ENCODE data around the gene IGSF21.
"Not testable (repeated sequence)": the region's sequence is repeated elsewhere in the genome, so short reads cannot be mapped to it uniquely, and the experiment has no call there.

IGSF21 gene

DNA sequence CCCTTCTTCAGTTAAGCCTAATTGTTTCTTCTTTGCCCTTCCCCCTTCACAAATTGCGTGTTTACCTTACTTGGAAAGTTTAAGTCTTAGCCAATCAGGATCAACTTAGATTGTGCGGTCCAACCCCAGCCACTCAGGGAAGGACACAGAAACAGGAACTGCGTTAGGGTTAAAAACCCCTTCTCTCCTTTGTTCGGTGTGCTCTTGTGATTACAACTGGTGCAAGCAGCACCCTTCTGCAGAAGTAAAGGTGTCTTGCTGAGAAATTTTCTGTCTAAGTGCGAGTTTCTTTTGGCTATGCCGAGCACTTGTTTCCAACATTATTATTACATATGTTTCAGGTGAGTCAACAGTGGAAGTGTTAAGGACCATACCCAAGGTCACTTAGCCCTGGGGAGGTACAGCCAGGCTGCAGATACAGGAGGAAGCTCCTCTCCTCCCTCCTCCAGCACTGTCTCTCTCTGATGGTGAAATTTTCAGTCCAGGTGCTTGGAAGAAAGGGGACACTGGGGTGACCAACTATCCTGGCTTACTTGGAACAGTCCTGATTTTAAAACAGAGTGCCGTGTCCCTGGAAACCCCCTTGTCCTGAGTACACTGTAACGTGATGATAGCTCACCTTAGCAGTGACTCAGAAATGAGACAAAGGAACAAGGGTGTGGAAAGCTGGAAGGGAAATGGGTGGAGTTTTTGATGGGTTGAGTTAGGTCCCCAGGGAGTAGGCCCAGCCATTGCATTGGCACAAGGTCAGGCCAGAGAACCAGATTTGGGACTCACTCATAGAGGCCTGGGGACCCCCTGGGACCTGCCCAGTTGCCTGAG, 304.4 kb downstream of the IGSF21 start:
- no peak for DNase-seq

DNA sequence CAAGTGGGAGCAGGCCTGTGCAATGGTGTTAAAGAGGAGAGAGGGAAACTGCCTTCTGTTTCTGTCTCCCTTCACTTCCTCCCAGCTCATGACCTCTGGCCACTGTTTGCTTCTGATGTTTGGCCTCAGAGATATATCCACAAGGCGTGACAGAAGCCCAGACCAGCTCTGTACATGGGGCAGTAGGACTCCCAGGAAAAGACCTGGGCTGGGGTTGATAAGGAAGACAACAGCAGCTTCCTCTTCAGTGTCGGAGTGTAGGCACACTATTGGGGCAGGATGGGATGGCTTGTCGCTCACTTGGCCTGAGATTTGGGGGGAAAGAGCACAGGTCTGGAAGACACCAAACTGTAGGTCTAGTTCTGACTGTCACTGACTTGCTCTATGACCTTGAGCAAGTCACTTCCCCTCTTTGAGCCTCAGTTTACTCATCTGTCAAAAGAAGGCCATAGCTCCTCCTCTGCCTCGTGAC, 305.3 kb downstream of the IGSF21 start:
- DNase-seq: no peak

DNA sequence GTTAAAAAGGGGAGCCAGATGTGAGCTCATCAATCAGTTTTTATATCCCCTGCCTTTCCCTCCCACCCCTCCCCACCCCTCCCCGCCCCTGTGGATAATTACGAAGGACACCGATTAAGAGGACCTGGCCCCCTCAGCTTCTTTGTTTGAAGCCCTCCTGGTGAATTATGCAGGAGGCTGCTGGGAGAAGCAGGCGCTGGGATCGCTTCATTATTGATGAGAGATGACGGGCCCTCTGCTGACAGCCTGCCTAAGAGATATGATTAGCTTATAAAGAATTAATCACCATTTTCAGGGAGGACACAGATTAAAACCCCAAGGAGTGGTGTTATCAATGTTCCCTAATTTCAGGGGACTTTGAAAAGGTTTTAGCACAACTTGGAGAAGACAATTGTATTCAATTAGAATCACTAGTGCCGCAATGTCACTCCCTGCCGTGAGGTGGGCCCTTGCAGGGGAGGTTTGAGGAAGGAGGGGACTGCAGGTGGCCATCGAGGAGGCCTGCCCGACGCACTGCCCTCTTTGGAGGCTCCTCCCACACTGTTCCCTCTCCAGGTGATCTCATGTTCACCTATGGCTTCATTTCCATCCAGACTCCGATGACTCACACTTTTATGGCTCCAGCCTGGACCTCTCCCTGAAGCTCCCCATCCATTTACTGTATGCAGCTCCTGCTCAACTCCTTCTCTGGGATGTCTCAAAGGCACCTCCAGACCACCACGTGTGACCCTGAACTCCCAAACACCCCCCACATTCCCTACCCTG, 306.1 kb downstream of the IGSF21 start:
- no peak for DNase-seq

DNA sequence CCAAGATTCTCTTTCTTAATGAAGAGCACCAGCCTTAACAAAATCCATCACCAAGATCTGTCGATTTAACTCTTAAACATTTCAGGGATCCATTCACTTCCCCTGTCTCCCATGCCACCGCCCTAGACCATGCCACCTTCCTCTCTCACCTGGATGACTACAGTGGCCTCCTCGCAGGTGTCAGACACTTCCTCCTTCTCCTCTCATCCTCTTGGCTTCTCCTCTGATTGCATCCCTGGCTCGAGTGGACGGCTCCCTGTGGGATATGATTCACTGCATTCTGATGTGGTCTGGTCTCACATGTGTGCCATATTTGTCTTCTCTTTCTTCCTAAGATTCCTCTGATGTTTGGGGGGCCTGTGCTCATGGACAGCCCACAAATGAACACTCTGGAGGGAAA, 306.7 kb downstream of the IGSF21 start:
- DNase-seq: no peak

DNA sequence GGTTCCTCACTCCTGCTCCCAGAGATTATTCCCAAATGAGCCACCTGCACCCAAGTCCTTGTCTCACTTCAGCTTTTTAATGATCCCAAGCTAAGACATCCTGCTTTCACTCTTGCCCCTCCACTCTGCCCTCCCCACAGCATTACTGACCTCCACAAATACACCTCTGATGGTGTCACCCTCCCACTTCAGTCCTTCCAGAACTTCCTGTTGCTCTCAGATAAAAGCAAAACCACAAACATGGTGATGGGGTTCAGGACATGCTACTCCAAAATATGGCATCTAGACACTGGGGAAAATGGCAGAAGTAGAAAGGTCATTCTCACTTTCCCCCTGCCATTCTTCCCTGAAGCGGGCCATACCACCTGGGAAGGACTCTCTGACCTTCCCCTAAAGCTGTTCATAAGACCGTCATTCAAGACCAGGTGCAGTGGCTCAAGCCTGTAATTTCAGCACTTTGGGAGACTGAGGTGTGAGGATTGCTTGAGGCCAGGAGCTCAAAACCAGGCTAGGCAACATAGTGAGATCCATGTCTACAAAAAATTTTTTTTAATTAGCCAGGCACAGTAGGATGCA, 307.4 kb downstream of the IGSF21 start:
- DNase-seq: no peak

DNA sequence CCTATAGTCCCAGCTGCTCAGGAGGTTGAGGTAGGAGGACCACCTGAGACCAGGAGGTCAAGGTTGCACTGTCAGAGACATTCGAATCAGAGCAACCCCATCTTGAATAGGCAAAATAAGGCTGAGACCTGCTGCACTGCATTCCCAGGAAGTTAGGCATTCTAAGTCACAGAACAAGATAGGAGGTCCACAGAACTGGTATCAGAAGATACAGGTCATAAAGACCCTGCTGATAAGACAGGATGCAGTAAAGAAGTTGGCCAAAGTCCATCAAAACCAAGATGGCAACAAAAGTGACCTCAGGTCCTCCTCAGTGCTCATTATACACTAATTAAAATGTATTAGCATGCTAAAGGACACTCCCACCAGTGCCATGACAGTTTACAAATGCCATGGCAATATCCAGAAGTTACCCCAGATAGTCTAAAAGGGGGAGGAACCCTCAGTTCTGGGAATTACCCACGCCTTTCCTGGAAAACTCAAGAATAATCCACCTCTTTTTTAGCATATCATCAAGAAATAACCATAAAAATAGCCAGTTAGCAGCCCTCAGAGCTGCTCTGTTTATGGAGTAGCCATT, 307.9 kb downstream of the IGSF21 start:
- no peak for DNase-seq

DNA sequence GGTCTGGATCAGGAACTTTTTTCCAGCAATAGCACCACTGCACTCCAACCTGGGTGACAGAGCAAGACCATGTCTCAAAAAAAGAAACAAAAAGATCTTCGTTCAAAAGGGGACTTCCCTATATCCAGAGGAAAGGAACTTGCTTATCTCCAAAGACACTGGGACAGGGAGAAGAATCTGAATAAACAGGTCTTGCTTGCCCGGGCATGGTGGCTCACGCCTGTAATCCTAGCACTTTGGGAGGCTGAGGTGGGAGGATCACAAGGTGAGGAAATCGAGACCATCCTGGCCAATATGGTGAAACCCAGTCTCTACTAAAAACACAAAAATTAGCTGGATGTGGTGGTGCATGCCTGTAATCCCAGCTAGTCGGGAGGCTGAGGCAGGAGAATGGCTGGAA, 308.5 kb downstream of the IGSF21 start:
- DNase-seq: not testable (repeated sequence)

DNA sequence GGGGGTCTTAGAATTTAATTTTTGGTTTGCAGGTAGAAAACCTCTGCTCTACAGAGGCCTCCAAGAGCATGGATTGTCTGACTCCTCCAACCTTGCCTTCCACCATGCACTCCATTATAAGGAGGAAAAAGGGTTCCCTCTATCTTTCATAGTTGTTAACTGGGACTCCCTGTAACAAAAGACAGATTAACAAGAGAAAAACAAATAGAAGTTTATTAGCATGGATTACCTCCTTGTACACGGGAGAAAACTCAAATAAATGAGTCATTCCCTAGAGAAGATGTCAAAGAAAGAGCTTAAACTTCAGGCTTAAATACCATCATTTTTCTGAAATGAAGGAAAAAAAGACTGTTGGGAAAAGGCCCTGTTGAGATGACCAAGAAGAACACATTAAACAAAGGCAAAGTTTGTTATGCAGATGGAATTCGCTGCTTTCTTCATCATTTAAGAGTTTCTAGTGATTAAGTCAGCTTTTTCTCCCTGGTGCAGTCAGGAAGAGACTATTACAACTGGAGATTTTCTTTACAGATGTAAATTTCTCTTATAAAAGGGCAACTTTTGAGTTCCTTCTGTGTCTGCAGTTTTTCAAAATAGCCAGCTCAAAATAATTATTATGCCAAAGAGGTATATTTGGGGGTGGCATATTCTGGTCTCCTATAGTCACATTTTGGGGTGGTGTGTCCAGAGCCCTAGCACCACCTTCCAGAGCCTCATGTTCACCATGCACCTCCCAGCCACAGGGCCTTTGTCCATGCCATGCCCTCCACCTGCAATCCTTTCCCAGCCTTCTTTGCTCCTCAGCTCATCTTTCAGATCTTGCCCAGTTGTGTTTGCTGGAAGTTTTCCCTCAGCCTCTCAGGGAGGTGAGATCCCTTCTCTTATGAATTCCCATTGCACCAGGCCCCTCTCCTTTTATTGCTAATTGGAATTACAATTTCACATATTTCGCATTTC, 310.0 kb downstream of the IGSF21 start:
- no peak for DNase-seq

DNA sequence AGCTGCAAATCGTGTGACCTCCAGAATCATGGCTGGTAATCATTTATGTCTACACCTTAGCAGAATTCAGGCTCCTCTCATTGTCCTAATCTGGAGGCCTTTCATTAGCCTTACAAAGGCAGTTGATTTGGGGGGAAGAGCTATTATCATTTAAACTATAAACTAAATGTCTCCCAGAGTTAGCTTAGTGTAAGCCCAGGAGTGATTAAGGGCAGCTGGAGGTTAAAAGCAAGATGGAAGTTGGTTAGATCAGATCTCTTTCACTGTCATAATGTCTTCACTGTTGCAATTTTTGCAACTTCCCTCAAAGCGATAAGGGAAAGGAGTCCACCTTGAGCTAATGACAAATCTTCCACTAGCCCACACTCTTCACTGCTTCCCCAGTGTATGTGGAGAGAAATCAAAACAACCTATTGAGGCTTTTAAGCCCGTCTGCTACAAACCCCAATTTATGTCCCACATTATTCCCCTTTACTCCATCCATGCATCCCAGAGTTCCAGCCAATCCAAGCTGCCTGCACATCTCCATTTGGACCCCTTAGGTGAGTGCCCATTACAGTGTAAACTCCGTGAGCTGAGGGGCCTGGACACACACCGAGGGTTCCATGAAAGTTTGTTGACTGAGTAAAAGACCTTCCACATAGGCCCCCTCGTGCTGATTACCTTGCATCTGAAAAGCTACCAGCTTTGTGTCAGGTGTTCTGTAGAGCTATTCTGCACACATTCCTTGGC, 311.7 kb downstream of the IGSF21 start:
- no peak for DNase-seq

DNA sequence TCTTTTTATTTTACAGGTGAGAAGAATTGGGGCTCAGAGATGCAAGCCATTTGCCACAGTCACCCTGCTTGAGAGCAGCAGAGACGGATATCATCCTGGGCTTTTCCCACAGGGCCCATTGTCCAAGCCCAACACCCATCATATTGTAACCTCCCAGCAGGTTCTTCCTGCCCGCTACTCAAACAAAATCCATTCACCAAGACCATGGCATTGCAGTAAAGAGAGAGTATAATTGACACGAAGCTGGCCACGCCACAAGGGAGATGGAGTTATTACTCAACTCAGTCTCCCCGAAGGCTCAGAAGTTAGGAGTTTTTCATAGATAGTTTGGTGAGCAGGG, 312.2 kb downstream of the IGSF21 start:
- DNase-seq: no peak

DNA sequence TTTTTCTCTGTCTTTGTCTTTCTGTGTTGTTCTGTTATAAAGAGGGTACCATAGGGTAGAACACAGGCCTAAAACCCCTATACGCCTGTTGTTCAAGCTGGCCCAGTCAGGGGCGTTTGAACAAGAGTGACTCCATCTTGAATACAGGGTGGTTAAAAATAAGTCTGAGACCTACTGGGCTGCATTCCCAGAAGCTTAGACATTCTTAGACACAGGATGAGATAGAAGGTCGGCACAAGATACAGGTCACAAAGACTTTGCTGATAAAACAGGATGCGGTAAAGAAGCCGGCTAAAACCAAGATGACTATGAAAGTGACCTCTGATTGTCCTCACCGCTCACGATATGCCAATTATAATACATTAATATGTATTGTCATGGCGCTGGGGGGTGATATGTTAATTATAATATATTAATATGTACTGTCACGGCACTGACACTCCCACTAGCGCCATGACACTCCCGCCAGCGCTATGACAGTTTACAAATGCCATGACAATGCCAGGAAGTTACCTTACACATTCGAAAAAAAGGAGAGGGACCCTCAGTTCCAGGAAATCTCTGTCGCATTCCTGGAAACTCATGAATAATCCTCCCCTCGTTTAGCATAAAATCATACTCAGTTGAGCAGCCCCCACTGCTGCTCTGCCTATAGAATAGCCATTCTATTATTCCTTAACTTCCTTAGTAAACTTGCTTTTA, 314.6 kb downstream of the IGSF21 start:
- no peak for DNase-seq

DNA sequence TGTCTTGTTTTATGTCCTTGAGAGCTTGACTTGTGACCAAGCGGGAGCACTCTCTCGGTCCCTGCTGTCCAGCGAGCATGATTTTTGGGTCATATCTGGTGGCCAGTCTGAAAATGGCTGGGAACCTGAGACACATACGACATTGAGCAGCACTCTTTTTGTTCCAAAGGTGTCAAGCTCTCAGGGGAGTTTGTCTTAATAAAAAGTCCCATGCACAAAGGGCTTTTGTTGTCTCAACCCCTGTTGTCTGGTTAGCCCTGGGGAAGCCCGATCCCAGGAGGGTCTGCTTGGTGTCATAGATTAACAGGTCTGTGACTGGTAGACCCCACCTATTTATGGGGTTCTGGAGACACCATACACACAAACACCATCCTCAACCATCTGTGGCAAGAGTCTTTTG, 315.4 kb downstream of the IGSF21 start:
- DNase-seq: no peak

DNA sequence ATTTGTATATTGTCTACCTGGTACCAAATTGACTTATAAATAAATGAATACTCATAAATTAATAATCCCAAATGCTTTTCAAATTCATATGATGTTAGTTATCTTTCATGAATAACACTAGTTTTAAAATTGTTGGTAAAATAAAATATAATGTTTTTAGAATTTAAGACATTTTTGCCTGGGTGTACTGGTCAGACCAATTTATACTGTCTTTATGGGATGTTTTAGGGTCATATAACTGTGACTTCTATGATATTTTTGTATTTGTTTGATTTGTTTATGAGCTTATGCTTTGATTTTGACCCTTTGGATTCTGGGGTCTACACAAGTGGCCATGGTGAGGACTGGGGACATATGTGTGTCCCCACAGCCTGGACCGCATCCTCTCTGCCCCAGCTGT, 319.0 kb downstream of the IGSF21 start:
- DNase-seq: no peak

Data from femur (tissue), 1 donor.